K562 (cell line): ENCODE results near the gene PEX7. TPM values are rescaled to one million over a fixed set of nuclear protein-coding genes. Genes with fewer than 3 reads are reported as not detected.
"Not testable (repeated sequence)": the region's sequence is repeated elsewhere in the genome, so short reads cannot be mapped to it uniquely, and the experiment has no call there.

Experiments used
- ATAC-seq: fragments of 200-7000 bp; cut with Tn5 transposase; 3 replicates; pipeline ENCODE4 v1.9.1; 2020; ENCODE audit warnings: moderate library complexity
- BruUV-seq: library from RNA; stranded (reverse); fragments of 400-500 nt; replicated peaks from 2 replicates; lab custom pipeline; 2021; lab: Mats Ljungman, UMichigan
- CTCF ChIA-PET: fragments of 300-600 bp; formaldehyde crosslinking; extraction: SDS; loops from one replicate; lab custom pipeline; 2021; ENCODE audit warnings: low intra/inter-chr PET ratio; lab: Yijun Ruan, JAX
- POLR2A ChIA-PET: fragments of 300-600, 350-650 bp; sonication (Branson Sonifier 250); formaldehyde crosslinking; extraction: SDS; loops from one replicate; lab custom pipeline; 2021; ENCODE audit warnings: antibody characterized with exemption, inconsistent platforms; lab: Yijun Ruan, JAX
- DNase-seq, 4 experiments: peaks; one replicate each; pipeline versions ENCODE4 v3.0.0 to v3.0.0-alpha.2; 2011 to 2018; ENCODE audit warnings: low spot score in 3 of 4, mixed read lengths in 3 of 4; ENCODE audit errors: extremely low read depth in 1 of 4
- FAIRE-seq: peaks from 2 replicates; lab custom pipeline; 2011; peaks lifted over from hg19 to GRCh38; lab: Jason Lieb, UNC
- H2AFZ ChIP-seq: 2 replicates; pipeline ENCODE4 v1.6.0; 2011; ENCODE audit warnings: low read depth, low read length, control low read depth, inconsistent platforms
- H3K27ac ChIP-seq: fragments of 200-600 bp; 3 replicates; pipeline ENCODE4 v1.8.0; 2011; ENCODE audit warnings: low read depth, mild to moderate bottlenecking, control low read depth, inconsistent platforms, low read length, moderate library complexity, mixed read lengths; ENCODE audit errors: extremely low read depth
- H3K27me3 ChIP-seq, 2 experiments: fragments of 300-600 bp in 1 of 2; 2 replicates in 1 of 2; 3 replicates in 1 of 2; pipeline versions ENCODE4 v1.6.0 to v1.8.0; 2011; ENCODE audit warnings: inconsistent platforms in 2 of 2, low read length in 2 of 2, mild to moderate bottlenecking in 1 of 2, mixed read lengths in 1 of 2, moderate library complexity in 1 of 2; ENCODE audit not compliant: control insufficient read depth in 2 of 2, insufficient read depth in 2 of 2
- H3K36me3 ChIP-seq: fragments of 300-600 bp; 3 replicates; pipeline ENCODE4 v1.8.0; 2011; ENCODE audit warnings: mild to moderate bottlenecking, low read length, inconsistent platforms; ENCODE audit not compliant: control insufficient read depth, insufficient read depth
- H3K4me1 ChIP-seq, 2 experiments: fragments of 200-600 bp in 1 of 2; replicated peaks in 1 of 2; 2 replicates in 1 of 2; 3 replicates in 1 of 2; pipeline versions ENCODE4 v1.5.1 to v1.8.0; 2011; ENCODE audit warnings: inconsistent platforms in 2 of 2, low read length in 2 of 2, mild to moderate bottlenecking in 1 of 2, mixed read lengths in 1 of 2, moderate library complexity in 1 of 2; ENCODE audit not compliant: control insufficient read depth in 2 of 2, insufficient read depth in 2 of 2
- H3K4me2 ChIP-seq: 2 replicates; pipeline ENCODE4 v1.6.1; 2011; ENCODE audit warnings: low read length, control low read depth, inconsistent platforms, mixed read lengths; ENCODE audit not compliant: insufficient read depth
- H3K4me3 ChIP-seq: fragments of 200-600 bp; sonication (generic), shearing (Covaris generic); 2 replicates; pipeline ENCODE4 v1.5.1; 2016; ENCODE audit warnings: control low read depth, inconsistent platforms
- H3K79me2 ChIP-seq: fragments of 200-600 bp; 3 replicates; pipeline ENCODE4 v1.8.0; 2011; ENCODE audit warnings: low read length, inconsistent platforms; ENCODE audit not compliant: control insufficient read depth, insufficient read depth
- H3K9ac ChIP-seq, 2 experiments: 2 replicates each; pipeline versions ENCODE4 v1.6.0 to v1.6.1; 2011; ENCODE audit warnings: low read depth in 2 of 2, low read length in 2 of 2, control low read depth in 1 of 2, inconsistent platforms in 1 of 2, mild to moderate bottlenecking in 1 of 2, mixed read lengths in 1 of 2; ENCODE audit not compliant: insufficient read depth in 1 of 2
- H3K9me1 ChIP-seq: one replicate; pipeline ENCODE4 v1.6.0; 2011; ENCODE audit warnings: inconsistent platforms, mild to moderate bottlenecking, low read length, moderate library complexity; ENCODE audit not compliant: control insufficient read depth, insufficient read depth
- H3K9me3 ChIP-seq: replicated peaks from 2 replicates; pipeline ENCODE4 v1.5.1; 2011; ENCODE audit warnings: low read depth, low read length, inconsistent platforms; ENCODE audit not compliant: control insufficient read depth, insufficient read depth
- H4K20me1 ChIP-seq: replicated peaks from 2 replicates; pipeline ENCODE4 v1.6.1; 2011; ENCODE audit warnings: low read length, inconsistent platforms, mixed read lengths; ENCODE audit not compliant: control insufficient read depth, insufficient read depth
- CEBPG ChIP-seq, 3 experiments: fragments of 200-800 bp in 1 of 3; sonication (Bioruptor generic) in 1 of 3; sonication (generic) in 1 of 3; formaldehyde crosslinking in 1 of 3; IDR thresholded peaks in 2 of 3; conservative IDR thresholded peaks in 1 of 3; 2 replicates each; pipeline versions ENCODE4 v1.6.1 to v1.8.0; 2016 to 2022; ENCODE audit warnings: missing compliant biosample characterization in 2 of 3, missing genetic modification characterization in 2 of 3, mild to moderate bottlenecking in 1 of 3, missing genetic modification reagents in 1 of 3
- ELF2 ChIP-seq: fragments of 250-450 bp; sonication (Bioruptor Pico); IDR thresholded peaks from 2 replicates; pipeline ENCODE4 v1.5.0; 2021; ENCODE audit warnings: mild to moderate bottlenecking
- NFATC3 ChIP-seq: fragments of 450-650 bp; IDR thresholded peaks from 2 replicates; pipeline ENCODE4 v1.6.1; 2017; ENCODE audit warnings: mild to moderate bottlenecking
- NFIC ChIP-seq: fragments of 450-650 bp; IDR thresholded peaks from 2 replicates; pipeline ENCODE4 v1.6.1; 2017; ENCODE audit warnings: mild to moderate bottlenecking, inconsistent platforms
- NR2C2 ChIP-seq, 2 experiments: fragments of 200-800 bp in 1 of 2; sonication (Bioruptor generic) in 1 of 2; sonication (generic) in 1 of 2; formaldehyde crosslinking in 1 of 2; IDR thresholded peaks; 2 replicates each; pipeline versions ENCODE4 v1.6.1 to v1.8.0; 2016 to 2022; ENCODE audit warnings: mild to moderate bottlenecking in 1 of 2, missing compliant biosample characterization in 1 of 2, missing genetic modification characterization in 1 of 2, missing genetic modification reagents in 1 of 2
- SMARCA4 ChIP-seq: fragments of 450-650 bp; IDR thresholded peaks from 2 replicates; pipeline ENCODE4 v1.6.1; 2016
- TCF7 ChIP-seq: sonication (generic); IDR thresholded peaks from 2 replicates; pipeline ENCODE4 v1.6.1; 2016; ENCODE audit warnings: antibody characterized with exemption, borderline replicate concordance
- ZNF436 ChIP-seq: fragments of 250-450, 450-650 bp; sonication (Bioruptor Pico); formaldehyde crosslinking; IDR thresholded peaks from 2 replicates; pipeline ENCODE4 v1.7.0; 2020; ENCODE audit warnings: mild to moderate bottlenecking
- WGBS: fragments of 100-300 bp; shearing (Covaris generic); methylation state at CpG from one replicate; pipeline ENCODE4 v1.1.6; 2016; ENCODE audit warnings: low coverage, mixed read lengths; ENCODE audit not compliant: insufficient coverage; ENCODE audit errors: missing lambda C conversion rate; 5-methylcytosine and 5-hydroxymethylcytosine counted together
- in situ Hi-C: fragments of 300-500 bp; cut with MboI; formaldehyde crosslinking; loops from 4 replicates; pipeline ENCODE4 v1.15.0; 2018; ENCODE audit warnings: inconsistent platforms, mixed read lengths
- intact Hi-C: fragments of 100-400 bp; cut with micrococcal nuclease; formaldehyde crosslinking; loops from 2 replicates; pipeline ENCODE4 v1.14.2; 2022
- polyA plus RNA-seq, 8 experiments: library from polyadenylated mRNA; depleted of rRNA in 4 of 8; stranded (reverse) in 5 of 8; unstranded in 3 of 8; fragments of >200 nt; fragmentation: Nextera tagmentation in 2 of 8; fragmentation: Illumina TruSeq in 1 of 8; extraction: Ambion mirVana in 2 of 8; extraction: Trizol in 1 of 8; gene quantifications; 2 replicates each; pipeline versions ENCODE4 v1.2.1 to v1.2.3, GENCODE V29; 2011 to 2014; ENCODE audit warnings: inconsistent platforms in 1 of 8, missing spikeins in 1 of 8
- total RNA-seq, 7 experiments: library from RNA; depleted of rRNA in 6 of 7; stranded (reverse); fragments of >200 nt in 6 of 7; fragmentation: Illumina TruSeq in 2 of 7; extraction: Trizol in 2 of 7; gene quantifications; 2 replicates each; pipeline versions ENCODE4 v1.2.1 to v1.2.3, GENCODE V29; 2011 to 2021; ENCODE audit warnings: low replicate concordance in 1 of 7
- TF ChIP-seq, protein P1 (sequence below): fragments of 450-650 bp; IDR thresholded peaks from one replicate; pipeline ENCODE4 v1.6.1; 2018; ENCODE audit warnings: mild to moderate bottlenecking, moderate library complexity; ENCODE audit not compliant: partially characterized antibody

The PEX7 gene
- total and polyA plus RNA-seq, 9 of the 15 experiments (the other 6 are each of a cell fraction or from before 2014, with no cell fraction given) = 1.6 to 12.9 (median 9.1) TPM

DNA sequence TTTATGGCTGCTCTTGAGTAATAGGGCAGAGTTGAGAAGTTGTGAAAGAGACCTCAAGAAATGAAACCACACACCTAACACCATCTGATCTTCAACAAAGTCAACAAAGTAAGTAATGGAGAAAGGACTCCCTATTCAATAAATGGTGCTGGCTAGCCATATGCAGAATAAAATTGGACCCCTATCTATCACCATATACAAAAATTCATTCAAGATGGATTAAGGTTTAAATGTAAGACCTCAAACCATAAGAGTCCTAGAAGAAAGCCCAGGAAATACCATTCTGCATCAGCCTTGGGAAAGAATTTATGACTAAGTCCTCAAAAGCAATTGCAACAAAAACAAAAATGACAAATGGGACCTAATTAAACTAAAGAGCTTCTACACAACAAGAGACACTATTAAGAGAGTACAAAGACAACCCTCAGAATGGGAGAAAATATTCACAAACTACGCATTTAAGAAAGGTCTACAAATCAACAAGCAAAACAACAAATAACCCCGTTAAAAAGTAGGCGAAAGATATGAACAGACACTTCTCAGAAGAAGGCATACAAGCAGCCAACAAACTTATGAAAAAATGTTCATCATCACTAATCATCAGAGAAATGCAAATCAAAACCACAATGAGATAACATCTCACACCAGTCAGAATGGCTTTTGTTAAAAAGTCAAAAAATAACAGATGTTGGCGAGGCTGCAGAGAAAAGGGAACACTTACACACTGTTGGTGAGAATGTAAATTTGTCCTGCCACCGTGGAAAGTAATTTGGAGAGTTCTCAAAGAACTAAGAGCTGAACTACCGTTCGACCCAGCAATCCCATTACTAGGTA is 34.1 kb upstream of the PEX7 start (continued):
- TF ChIP-seq NFIC (no peak), SMARCA4 (0 out of 2 replicates have a peak, but pooled peaks have one; percentile 31), CEBPG (CRISPR knock-in tag; IDR thresholded peaks at IDR 0.05) (peak; percentile 62), CEBPG (tag; conservative IDR thresholded peaks at IDR 0.05 in 1 of 2, IDR thresholded peaks at IDR 0.05 in 1 of 2) (peak; percentile 82 to 92), TCF7 (no peak), ZNF436 (CRISPR knock-in tag) (no peak), NR2C2 (CRISPR knock-in tag; IDR thresholded peaks at IDR 0.05) (no peak), NR2C2 (tag; IDR thresholded peaks at IDR 0.05) (peak; percentile 92), NFATC3 (no peak), ELF2 (no peak)
- TF ChIP-seq, protein P1, sequence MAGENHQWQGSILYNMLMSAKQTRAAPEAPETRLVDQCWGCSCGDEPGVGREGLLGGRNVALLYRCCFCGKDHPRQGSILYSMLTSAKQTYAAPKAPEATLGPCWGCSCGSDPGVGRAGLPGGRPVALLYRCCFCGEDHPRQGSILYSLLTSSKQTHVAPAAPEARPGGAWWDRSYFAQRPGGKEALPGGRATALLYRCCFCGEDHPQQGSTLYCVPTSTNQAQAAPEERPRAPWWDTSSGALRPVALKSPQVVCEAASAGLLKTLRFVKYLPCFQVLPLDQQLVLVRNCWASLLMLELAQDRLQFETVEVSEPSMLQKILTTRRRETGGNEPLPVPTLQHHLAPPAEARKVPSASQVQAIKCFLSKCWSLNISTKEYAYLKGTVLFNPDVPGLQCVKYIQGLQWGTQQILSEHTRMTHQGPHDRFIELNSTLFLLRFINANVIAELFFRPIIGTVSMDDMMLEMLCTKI = no peak

DNA sequence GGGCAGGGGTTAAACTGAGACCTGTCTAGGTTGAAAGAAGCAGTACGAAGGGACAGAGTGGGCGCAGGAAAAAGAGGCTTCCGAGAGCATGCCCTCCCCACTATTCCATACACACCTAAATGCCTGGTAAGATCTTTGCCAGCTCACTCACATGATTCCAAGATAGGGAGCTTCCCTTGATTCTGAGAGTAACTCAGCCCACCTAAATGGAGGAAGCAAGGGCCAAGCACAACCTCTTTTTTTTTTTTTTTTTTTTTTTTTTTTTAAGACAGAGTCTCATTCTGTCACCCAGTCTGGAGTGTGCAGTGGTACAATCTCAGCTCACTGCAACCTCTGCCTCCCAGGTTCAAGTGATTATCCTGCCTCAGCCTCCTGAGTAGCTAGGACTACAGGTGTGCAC is 33.0 kb upstream of the PEX7 start:
- H3K4me1 ChIP-seq = peaks cover 21 to 29% of the 10 kb centered on the region in 2 experiments
- FAIRE-seq, H3K9me1 ChIP-seq, BruUV-seq, H3K27ac ChIP-seq, H3K36me3 ChIP-seq, H4K20me1 ChIP-seq, in situ Hi-C loops, H3K9ac ChIP-seq, H3K9me3 ChIP-seq, DNase-seq, ATAC-seq, H3K27me3 ChIP-seq, intact Hi-C loops, H2AFZ ChIP-seq: not testable (repeated sequence)
- peak overlapping the region; percentile 63 for H3K4me3 ChIP-seq
- ChIA-PET POLR2A (interaction anchor here (0.8 to 1.2 kb wide), 3 partner anchors 27 to 145 kb away, joined by 4 read pairs; no protein-coding TSS in a partner anchor), CTCF (interaction anchor here (0.5 kb wide), 1 partner anchor 179 kb away, joined by 3 read pairs; no protein-coding TSS in a partner anchor)
- peak overlapping the region; percentile 89 for H3K4me2 ChIP-seq
- peaks cover 76% of the 10 kb centered on the region for H3K79me2 ChIP-seq
- WGBS = 68% methylated on average over 3 of the region's 3 CpGs
